NCI-H1694 treated with DMSO at 0.1 percent for 48 hours (cell line): ENCODE data around the gene LILRA6.
"Not testable (repeated sequence)": the region's sequence is repeated elsewhere in the genome, so short reads cannot be mapped to it uniquely, and the experiment has no call there.

ENCODE experiments used
- DNase-seq: peaks from one replicate; lab custom pipeline; 2025; lab: John Stamatoyannopoulos, UW

LILRA6 gene

GRCh38 chr19:54242646-54243045 lies at the start of gene LILRA6:
LILRA6 (minus strand) TSS chr19:54242790.
- DNase-seq: not testable (repeated sequence)

- DNase-seq: not testable (repeated sequence)
Observed at GRCh38 chr19:54289160-54289559, 46.6 kb upstream of the LILRA6 start.

DNA sequence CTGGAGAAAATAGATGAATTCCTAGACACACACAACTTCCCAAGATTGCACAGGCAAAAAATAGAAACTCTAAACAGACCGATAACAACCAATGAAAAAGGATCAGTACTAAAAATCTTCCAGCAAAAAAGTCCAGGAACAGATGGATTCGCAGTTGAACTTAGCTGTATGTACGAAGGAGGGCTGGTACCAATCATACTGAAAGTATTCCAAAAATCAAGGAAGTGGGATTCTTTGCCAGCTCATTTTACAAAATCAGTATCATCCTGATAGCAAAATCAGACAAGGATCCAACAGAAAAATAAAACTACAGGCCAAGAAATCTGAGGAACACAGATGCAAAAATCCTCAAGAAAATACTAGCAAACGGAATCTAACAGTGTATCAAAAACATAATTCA lies 44.9 kb upstream of the LILRA6 start:
- no peak for DNase-seq

GRCh38 chr19:54286283-54286682 lies 43.7 kb upstream of the LILRA6 start:
- DNase-seq: not testable (repeated sequence)

- DNase-seq: not testable (repeated sequence)
Observed at GRCh38 chr19:54285427-54286056, 43.0 kb upstream of the LILRA6 start.

- DNase-seq: no peak
Observed at GRCh38 chr19:54282686-54283470, 40.3 kb upstream of the LILRA6 start.

- not testable (repeated sequence) for DNase-seq
Observed at GRCh38 chr19:54281729-54282075, 39.1 kb upstream of the LILRA6 start.

DNA sequence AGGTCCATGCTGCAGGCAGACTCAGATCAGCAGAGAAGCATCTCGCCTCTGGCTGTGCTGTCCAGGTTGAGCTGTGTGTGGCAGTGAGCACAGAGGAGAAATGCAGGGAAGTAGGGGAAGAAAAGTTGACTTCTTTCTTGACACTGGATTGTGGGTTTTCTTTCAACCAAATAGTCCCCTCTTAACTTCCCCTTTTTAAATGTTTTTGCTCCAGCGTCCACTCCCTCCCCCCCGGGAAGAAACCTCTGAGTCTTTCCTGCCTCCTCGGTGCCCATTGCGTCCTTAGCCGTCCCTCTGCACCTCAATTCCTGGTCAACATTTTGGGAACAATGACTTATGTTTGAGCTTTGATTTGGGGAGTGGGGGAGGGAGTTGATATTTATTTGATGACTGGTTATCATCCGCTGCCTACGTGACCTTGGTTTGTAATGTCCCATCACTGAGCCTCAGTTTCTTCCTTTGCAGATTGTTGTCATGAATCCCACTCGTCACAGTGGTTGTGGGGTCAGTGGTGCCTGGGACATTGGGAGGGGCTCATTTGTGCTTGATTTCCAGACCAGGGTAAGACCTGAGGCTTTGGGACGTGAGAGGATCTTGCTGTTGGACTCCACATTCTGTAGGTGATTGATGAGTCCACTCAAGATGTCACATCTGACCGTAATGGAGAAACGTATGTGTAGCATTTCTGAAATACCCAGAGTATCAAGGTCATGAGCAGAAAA lies 38.6 kb upstream of the LILRA6 start, which contains the start of gene LILRB2:
LILRB2 (minus strand) TSS at position 104 of the 722 bp plus-strand sequence. CDS start 614 bp downstream, outside the sequence.
- DNase-seq: no peak

DNA sequence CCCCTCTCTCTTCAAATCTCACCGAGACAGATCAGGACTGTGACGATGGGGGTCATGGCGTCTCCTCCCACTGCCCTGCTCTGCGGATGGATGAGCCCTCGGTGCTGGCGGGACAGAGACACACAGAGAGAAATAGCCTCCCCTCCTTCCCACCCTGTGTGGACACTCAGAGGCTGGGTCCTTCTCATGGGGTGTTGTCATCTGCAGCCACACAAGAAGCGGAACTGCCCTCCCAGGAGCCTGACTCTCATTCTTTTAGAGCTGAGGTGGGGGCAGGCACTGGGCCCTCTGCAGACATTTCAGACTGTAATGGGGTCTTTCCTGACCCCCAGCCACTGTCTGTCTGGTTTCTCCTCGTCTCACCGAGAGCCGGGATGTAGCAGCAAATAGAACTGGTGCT lies 37.9 kb upstream of the LILRA6 start:
- not testable (repeated sequence) for DNase-seq

DNA sequence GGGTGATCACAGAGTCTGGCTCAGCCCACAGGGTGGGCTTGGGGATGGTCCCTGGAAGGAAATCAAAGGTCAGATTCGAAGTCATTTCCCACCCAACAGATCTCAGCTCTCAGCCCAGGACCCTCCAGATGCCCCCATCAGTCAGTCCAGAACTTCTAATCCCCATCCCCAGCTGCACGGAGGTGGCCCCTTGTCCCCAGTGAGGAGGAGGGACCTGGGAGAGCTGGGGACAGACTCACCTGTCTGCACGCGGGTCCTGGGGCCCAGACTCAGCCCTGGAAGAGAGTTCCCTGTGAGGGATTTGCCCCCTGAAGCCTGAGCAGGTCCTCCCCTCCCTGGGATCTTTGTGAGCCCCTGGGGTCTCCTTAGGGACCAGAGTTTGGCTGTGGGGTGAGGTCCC lies 37.4 kb upstream of the LILRA6 start:
- not testable (repeated sequence) for DNase-seq

GRCh38 chr19:54279406-54279962 lies 36.9 kb upstream of the LILRA6 start:
- no peak for DNase-seq

DNA sequence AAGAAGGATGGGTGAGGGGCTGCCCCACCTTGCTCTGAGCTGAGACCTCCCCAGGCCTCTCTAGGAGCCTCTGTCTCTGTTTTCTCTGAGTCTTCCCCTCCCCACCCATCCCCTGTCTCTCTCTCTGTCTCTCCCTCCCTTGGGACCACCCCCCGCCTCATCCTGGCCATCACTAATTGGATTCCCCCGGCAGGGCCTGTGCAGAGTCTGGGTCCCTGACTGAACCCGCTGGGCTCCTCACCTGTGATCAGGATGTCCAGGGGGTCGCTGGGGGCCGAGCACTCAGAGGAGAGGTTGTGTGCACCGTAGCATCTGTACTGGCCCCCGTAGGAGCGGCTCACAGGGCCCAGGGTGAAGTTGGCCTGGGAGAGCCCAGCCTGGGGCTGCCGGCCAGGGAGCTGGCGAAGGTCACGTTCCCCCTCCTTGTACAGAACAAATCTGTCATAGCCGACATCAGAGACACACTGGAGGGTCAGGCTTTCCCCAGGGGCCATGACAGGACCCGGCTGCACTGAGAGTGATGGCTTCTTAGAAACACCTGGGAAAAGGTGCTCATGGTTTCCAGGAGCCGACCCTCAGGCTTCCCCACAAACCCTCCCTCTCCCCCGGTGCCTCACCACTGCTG lies 36.1 kb upstream of the LILRA6 start:
- not testable (repeated sequence) for DNase-seq

DNA sequence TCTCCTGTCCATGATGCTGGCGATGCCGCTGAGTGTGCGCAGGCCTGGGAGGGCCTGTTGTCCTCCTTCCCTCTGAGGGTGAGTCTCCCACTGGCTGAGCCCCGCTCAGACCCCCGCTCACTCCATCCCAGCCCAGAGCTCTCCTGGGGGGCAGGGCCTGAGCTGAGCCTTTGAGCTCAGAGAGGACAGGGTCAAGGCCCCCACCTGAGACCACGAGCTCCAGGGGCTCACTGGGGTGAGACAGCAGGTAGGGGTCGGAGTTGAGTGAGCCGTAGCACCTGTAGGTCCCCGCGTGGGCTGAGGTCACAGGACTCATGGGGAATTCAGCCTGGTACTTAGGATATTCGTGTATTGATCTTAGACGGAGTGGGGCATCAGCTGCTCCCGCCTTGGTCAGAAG lies 35.5 kb upstream of the LILRA6 start:
- not testable (repeated sequence) for DNase-seq

DNA sequence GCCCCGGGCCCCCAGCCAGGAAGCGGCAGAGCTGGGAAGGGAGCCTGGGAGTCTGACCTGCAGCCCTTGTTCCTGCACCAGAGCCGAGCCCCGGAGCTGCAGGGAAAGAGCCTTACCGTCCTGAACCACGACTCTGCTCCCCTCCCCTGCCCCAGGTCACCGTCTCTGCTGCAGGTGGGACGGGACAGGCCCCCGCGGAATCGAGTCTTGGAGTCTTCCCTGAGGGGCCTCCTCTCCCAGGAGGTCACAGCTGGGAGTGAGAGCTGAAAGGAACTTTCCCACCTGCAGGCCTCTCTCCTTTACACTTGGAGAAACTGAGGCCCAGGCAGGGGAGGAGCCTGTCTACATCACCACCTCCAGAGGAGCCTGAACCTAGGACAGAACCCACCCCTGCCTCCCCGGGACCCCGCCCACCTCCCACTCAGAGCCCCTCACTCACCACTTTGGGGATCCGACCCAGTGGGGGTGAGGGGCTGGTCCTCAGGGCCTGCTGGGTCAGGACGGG lies 34.6 kb upstream of the LILRA6 start:
- DNase-seq: not testable (repeated sequence)

- DNase-seq: no peak
Observed at GRCh38 chr19:54275951-54276350, 33.4 kb upstream of the LILRA6 start.

DNA sequence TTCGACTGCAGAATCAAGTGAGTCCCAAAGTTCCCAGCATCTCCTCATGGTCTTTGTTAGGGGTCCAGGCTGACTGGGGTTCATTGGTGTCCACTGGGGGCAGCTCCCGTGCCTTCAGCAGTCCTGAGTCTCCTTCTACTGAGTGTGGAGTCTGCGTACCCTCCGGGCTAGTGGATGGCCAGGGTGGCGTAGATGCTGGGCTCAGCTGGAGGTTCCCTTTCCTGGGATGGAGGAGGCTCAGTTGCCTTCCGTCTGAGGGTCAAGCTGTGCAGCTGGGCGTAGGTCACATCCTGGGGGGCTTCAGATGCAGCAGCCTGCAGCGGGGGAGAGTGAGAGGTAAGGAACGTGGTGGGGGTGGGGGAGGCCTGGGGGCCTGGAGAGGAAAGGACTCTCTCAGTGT lies 31.9 kb upstream of the LILRA6 start:
- DNase-seq: not testable (repeated sequence)

DNA sequence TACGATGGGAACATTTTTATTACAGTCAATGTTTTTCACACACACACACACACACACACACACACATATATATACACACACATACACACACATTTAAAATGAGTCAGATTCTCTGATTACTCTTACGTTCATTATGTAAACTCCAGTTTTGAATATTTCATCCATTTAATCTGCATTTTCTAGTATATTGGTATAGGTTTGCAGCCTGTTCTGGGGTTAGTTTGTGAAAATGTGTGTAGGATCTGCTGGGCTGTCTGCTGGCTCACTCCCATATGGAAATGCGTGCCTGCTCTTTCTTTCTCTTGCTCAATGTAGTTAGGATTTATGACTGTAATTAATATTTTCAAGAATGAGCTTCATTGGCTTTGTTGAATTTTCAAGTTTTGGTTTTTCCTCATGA lies 31.2 kb upstream of the LILRA6 start:
- no peak for DNase-seq

GRCh38 chr19:54272181-54272580 lies 29.6 kb upstream of the LILRA6 start:
- DNase-seq: not testable (repeated sequence)

DNA sequence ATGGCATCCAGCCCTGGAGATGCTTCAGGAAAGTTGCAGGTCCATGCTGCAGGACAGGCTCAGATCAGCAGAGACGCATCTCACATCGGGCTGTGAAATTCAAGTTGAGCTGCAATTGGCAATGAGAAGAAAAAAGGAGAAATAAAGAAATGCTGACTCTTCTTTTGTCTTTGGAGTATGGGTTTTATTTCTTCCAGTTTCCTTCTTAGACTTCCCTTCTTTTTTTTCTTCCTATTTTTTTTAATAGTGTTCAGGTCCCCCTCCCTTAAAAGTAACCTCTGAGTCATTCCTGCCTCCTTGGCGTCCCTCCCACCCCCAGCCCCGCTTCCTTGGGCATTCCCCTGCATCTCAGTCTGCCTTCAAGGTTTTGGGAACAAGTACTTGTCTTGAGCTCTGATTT lies 29.0 kb upstream of the LILRA6 start:
- DNase-seq: not testable (repeated sequence)

GRCh38 chr19:54271106-54271505 lies 28.5 kb upstream of the LILRA6 start:
- DNase-seq: no peak

DNA sequence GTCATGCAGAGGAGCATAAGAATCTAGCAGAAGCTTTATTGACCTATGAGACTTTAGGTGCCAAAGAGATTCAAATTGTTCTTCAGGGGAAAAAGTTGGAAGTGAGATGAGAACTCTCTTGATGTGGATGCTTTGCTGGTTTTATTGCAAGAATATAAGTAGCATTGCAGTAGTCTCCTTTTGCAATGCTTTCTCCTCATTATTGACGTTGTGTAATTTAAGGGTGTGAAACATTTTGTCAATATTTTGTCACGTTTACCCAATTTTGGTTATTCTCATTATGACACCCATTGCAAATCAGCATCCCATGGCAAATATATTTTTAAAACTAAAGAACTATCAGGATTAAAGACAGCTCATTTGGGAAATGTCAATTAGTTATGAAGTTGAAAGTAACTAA lies 26.3 kb upstream of the LILRA6 start:
- DNase-seq: no peak

GRCh38 chr19:54266133-54266532 lies 23.5 kb upstream of the LILRA6 start:
- DNase-seq: peak; percentile 19
